Smooth muscle cell (in vitro differentiated cells): ENCODE results near the gene F5. TPM values are rescaled to one million over a fixed set of nuclear protein-coding genes. Genes with fewer than 3 reads are reported as not detected.

ENCODE experiments used
- DNase-seq: peaks from one replicate; lab custom pipeline; 2025; ENCODE audit not compliant: unreplicated experiment; lab: John Stamatoyannopoulos, UW
- H2AFZ ChIP-seq: fragments of 200-600 bp; sonication (generic); 2 replicates; pipeline ENCODE4 v1.6.0; 2016; ENCODE audit warnings: antibody characterized with exemption, low read depth, mild to moderate bottlenecking
- H3F3A ChIP-seq: fragments of 200-600 bp; sonication (generic); 2 replicates; pipeline ENCODE4 v1.6.0; 2017; ENCODE audit warnings: antibody characterized with exemption, low read depth
- H3K27ac ChIP-seq: fragments of 200-600 bp; sonication (generic); 2 replicates; pipeline ENCODE4 v1.5.1; 2016; ENCODE audit warnings: low read depth, mild to moderate bottlenecking
- H3K27me3 ChIP-seq: fragments of 200-600 bp; sonication (generic); 2 replicates; pipeline ENCODE4 v1.6.1; 2016; ENCODE audit warnings: low read depth, mild to moderate bottlenecking
- H3K36me3 ChIP-seq: fragments of 200-600 bp; sonication (generic); 2 replicates; pipeline ENCODE4 v1.5.1; 2016; ENCODE audit warnings: low read depth
- H3K4me1 ChIP-seq: fragments of 200-600 bp; sonication (generic); 2 replicates; pipeline ENCODE4 v1.5.1; 2016; ENCODE audit warnings: low read depth
- H3K4me2 ChIP-seq: fragments of 200-600 bp; sonication (generic); 2 replicates; pipeline ENCODE4 v1.6.0; 2016; ENCODE audit warnings: mild to moderate bottlenecking
- H3K4me3 ChIP-seq: fragments of 200-600 bp; sonication (generic); 2 replicates; pipeline ENCODE4 v1.5.1; 2016; ENCODE audit warnings: mild to moderate bottlenecking
- H3K79me2 ChIP-seq: fragments of 200-600 bp; sonication (generic); 2 replicates; pipeline ENCODE4 v1.6.0; 2016; ENCODE audit warnings: low read depth, mild to moderate bottlenecking
- H3K9ac ChIP-seq: fragments of 200-600 bp; sonication (generic); 2 replicates; pipeline ENCODE4 v1.6.0; 2016; ENCODE audit warnings: low read depth
- H3K9me3 ChIP-seq: fragments of 200-600 bp; sonication (generic); replicated peaks from 2 replicates; pipeline ENCODE4 v1.5.1; 2016; ENCODE audit warnings: low read depth
- H4K20me1 ChIP-seq: fragments of 200-600 bp; sonication (generic); 2 replicates; pipeline ENCODE4 v1.6.0; 2016; ENCODE audit warnings: low read depth
- CTCF ChIP-seq: fragments of 200-600 bp; sonication (generic); IDR thresholded peaks from 2 replicates; pipeline ENCODE4 v1.5.1; 2017; ENCODE audit warnings: borderline replicate concordance, mild to moderate bottlenecking, antibody characterized with exemption; ENCODE audit not compliant: insufficient read depth, poor library complexity, severe bottlenecking
- WGBS: methylation state at CpG from one replicate; pipeline ENCODE4 v1.1.7; 2016; ENCODE audit warnings: low lambda C conversion rate; 5-methylcytosine and 5-hydroxymethylcytosine counted together
- polyA plus RNA-seq: library from polyadenylated mRNA; unstranded; fragments of >200 nt; fragmentation: Nextera tagmentation; extraction: Ambion mirVana; gene quantifications from 2 replicates; pipeline ENCODE4 v1.2.1, GENCODE V29; 2016
- total RNA-seq: library from RNA; depleted of rRNA; stranded (reverse); fragments of >200 nt; gene quantifications from 2 replicates; pipeline ENCODE4 v1.2.3, GENCODE V29; 2014

The F5 gene
- total and polyA plus RNA-seq, 2 experiments from 2014 or later, result 0.13 to 0.45 TPM

GRCh38 chr1:169565335-169566271, 20.7 kb downstream of the F5 start:
- Histone ChIP-seq H3K27ac (no peak overlapping the region), H3K27me3 (no peaks in the 10 kb centered on the region), H3F3A (no peaks in the 10 kb centered on the region), H3K4me1 (no peaks in the 10 kb centered on the region), H2AFZ (no peak overlapping the region), H3K9me3 (peaks cover 4% of the 10 kb centered on the region), H3K4me2 (no peak overlapping the region), H3K9ac (no peak overlapping the region), H3K4me3 (no peak overlapping the region), H3K36me3 (peaks cover 4% of the 10 kb centered on the region), H3K79me2 (no peaks in the 10 kb centered on the region), H4K20me1 (no peaks in the 10 kb centered on the region)
- WGBS, result 89% methylated on average over 3 of the region's 3 CpGs
- no peak for DNase-seq
- no peak for TF ChIP-seq CTCF

- no peak overlapping the region for H2AFZ ChIP-seq
- no peak for TF ChIP-seq CTCF
- no peaks in the 10 kb centered on the region for H3K27me3 ChIP-seq
- H3K36me3 ChIP-seq, result peaks cover 4% of the 10 kb centered on the region
- no peak for DNase-seq
- no peaks in the 10 kb centered on the region for H3K79me2 ChIP-seq
- H3K4me3 ChIP-seq, result no peak overlapping the region
- H3K4me1 ChIP-seq, result no peaks in the 10 kb centered on the region
- H3K9me3 ChIP-seq, result peaks cover 4% of the 10 kb centered on the region
- no peak overlapping the region for H3K9ac ChIP-seq
- no peak overlapping the region for H3K27ac ChIP-seq
- H3F3A ChIP-seq, result no peaks in the 10 kb centered on the region
- H4K20me1 ChIP-seq, result no peaks in the 10 kb centered on the region
- no peak overlapping the region for H3K4me2 ChIP-seq
Observed at GRCh38 chr1:169563650-169564049, 22.6 kb downstream of the F5 start.

- H3K36me3 ChIP-seq, result peaks cover 4% of the 10 kb centered on the region
- TF ChIP-seq CTCF, result no peak
- no peaks in the 10 kb centered on the region for H3F3A ChIP-seq
- no peak overlapping the region for H3K4me2 ChIP-seq
- H3K9ac ChIP-seq, result no peak overlapping the region
- WGBS, result 86% methylated on average over 1 of the region's 1 CpG
- DNase-seq, result no peak
- H3K4me1 ChIP-seq, result no peaks in the 10 kb centered on the region
- H3K27me3 ChIP-seq, result no peaks in the 10 kb centered on the region
- peaks cover 4% of the 10 kb centered on the region for H3K9me3 ChIP-seq
- no peaks in the 10 kb centered on the region for H4K20me1 ChIP-seq
- no peak overlapping the region for H3K27ac ChIP-seq
- H3K79me2 ChIP-seq, result no peaks in the 10 kb centered on the region
- no peak overlapping the region for H2AFZ ChIP-seq
- H3K4me3 ChIP-seq, result no peak overlapping the region
Observed at GRCh38 chr1:169563019-169563615, 23.2 kb downstream of the F5 start.

- Histone ChIP-seq H3K4me1 (no peaks in the 10 kb centered on the region), H2AFZ (no peak overlapping the region)
- TF ChIP-seq CTCF, result no peak
Observed at GRCh38 chr1:169561692-169562091, 24.6 kb downstream of the F5 start.

More at GRCh38 chr1:169561692-169562091, 24.6 kb downstream of the F5 start:
- WGBS, result 81% methylated on average over 1 of the region's 1 CpG
- peaks cover 4% of the 10 kb centered on the region for H3K36me3 ChIP-seq
- no peaks in the 10 kb centered on the region for H3F3A ChIP-seq
- no peaks in the 10 kb centered on the region for H3K79me2 ChIP-seq
- H3K9me3 ChIP-seq, result peaks cover 4% of the 10 kb centered on the region
- DNase-seq, result no peak
- no peak overlapping the region for H3K4me3 ChIP-seq
- H3K27ac ChIP-seq, result no peak overlapping the region
- no peak overlapping the region for H3K9ac ChIP-seq
- H3K27me3 ChIP-seq, result no peaks in the 10 kb centered on the region
- H3K4me2 ChIP-seq, result no peak overlapping the region
- H4K20me1 ChIP-seq, result no peaks in the 10 kb centered on the region
